Keratinocyte (primary cell): ENCODE results near the gene MUC16. TPM values are rescaled to one million over a fixed set of nuclear protein-coding genes. Genes with fewer than 3 reads are reported as not detected.

Experiments used
- DNase-seq: peaks from one replicate; pipeline ENCODE4 v3.0.0-alpha.2; 2011; ENCODE audit warnings: low read depth, missing footprints, low spot score
- FAIRE-seq: peaks from 2 replicates; lab custom pipeline; 2011; peaks lifted over from hg19 to GRCh38; lab: Jason Lieb, UNC
- H2AFZ ChIP-seq: 2 replicates; pipeline ENCODE4 v1.6.0; 2012; ENCODE audit warnings: low read length, control low read depth, inconsistent platforms; ENCODE audit not compliant: control insufficient read depth
- H3K27ac ChIP-seq: 2 replicates; pipeline ENCODE4 v1.5.1; 2011; ENCODE audit warnings: low read length; ENCODE audit not compliant: control insufficient read depth, insufficient read depth
- H3K27me3 ChIP-seq: 3 replicates; pipeline ENCODE4 v1.6.0; 2011; ENCODE audit warnings: low read length; ENCODE audit not compliant: control insufficient read depth, insufficient read depth; ENCODE audit errors: extremely low read depth
- H3K36me3 ChIP-seq, 2 experiments: 2 replicates in 1 of 2; 3 replicates in 1 of 2; pipeline ENCODE4 v1.5.1; 2011; ENCODE audit warnings: low read length in 2 of 2, mild to moderate bottlenecking in 1 of 2; ENCODE audit not compliant: control insufficient read depth in 2 of 2, insufficient read depth in 2 of 2; ENCODE audit errors: extremely low read depth in 1 of 2
- H3K4me1 ChIP-seq: 3 replicates; pipeline ENCODE4 v1.5.1; 2011; ENCODE audit warnings: low read length; ENCODE audit not compliant: control insufficient read depth, insufficient read depth; ENCODE audit errors: extremely low read depth
- H3K4me2 ChIP-seq: 3 replicates; pipeline ENCODE4 v1.6.0; 2011; ENCODE audit warnings: low read depth, low read length; ENCODE audit not compliant: control insufficient read depth, insufficient read depth; ENCODE audit errors: extremely low read depth
- H3K4me3 ChIP-seq, 3 experiments: fragments of 200-600 bp in 1 of 3; sonication (generic) in 1 of 3; 2 replicates in 2 of 3; 3 replicates in 1 of 3; pipeline ENCODE4 v1.5.1; 2011 to 2016; ENCODE audit warnings: low read length in 3 of 3, mild to moderate bottlenecking in 3 of 3, control low read depth in 2 of 3, inconsistent platforms in 1 of 3, low read depth in 1 of 3, mixed read lengths in 1 of 3, mixed run types in 1 of 3, moderate library complexity in 1 of 3; ENCODE audit not compliant: control insufficient read depth in 2 of 3, insufficient read depth in 2 of 3; ENCODE audit errors: extremely low read depth in 1 of 3
- H3K79me2 ChIP-seq: 2 replicates; pipeline ENCODE4 v1.6.0; 2012; ENCODE audit warnings: low read length; ENCODE audit not compliant: control insufficient read depth, insufficient read depth
- H3K9ac ChIP-seq: 3 replicates; pipeline ENCODE4 v1.6.0; 2011; ENCODE audit warnings: low read length; ENCODE audit not compliant: control insufficient read depth, insufficient read depth; ENCODE audit errors: extremely low read depth
- H3K9me1 ChIP-seq: 3 replicates; pipeline ENCODE4 v1.6.0; 2011; ENCODE audit warnings: low read length; ENCODE audit not compliant: control insufficient read depth, insufficient read depth; ENCODE audit errors: extremely low read depth
- H3K9me3 ChIP-seq: 2 replicates; pipeline ENCODE4 v1.5.1; 2012; ENCODE audit warnings: low read depth, low read length; ENCODE audit not compliant: control insufficient read depth
- H4K20me1 ChIP-seq: 3 replicates; pipeline ENCODE4 v1.6.0; 2011; ENCODE audit warnings: low read length; ENCODE audit not compliant: control insufficient read depth, insufficient read depth; ENCODE audit errors: extremely low read depth
- CTCF ChIP-seq, 3 experiments: IDR thresholded peaks in 1 of 3; conservative IDR thresholded peaks in 1 of 3; optimal IDR thresholded peaks in 1 of 3; 2 replicates in 2 of 3; 3 replicates in 1 of 3; pipeline versions ENCODE3 to v1.5.1; 2011; ENCODE audit warnings: low read length in 3 of 3, mild to moderate bottlenecking in 3 of 3, moderate library complexity in 2 of 3, control low read depth in 1 of 3, inconsistent platforms in 1 of 3; ENCODE audit not compliant: insufficient read depth in 2 of 3; ENCODE audit errors: extremely low read depth in 1 of 3
- EZH2 ChIP-seq: IDR thresholded peaks from one replicate; pipeline ENCODE4 v1.6.1; 2012; ENCODE audit warnings: inconsistent platforms, mild to moderate bottlenecking, low read length, moderate library complexity
- dilution Hi-C: fragments of 300-500 bp; cut with MboI; formaldehyde crosslinking; loops from one replicate; pipeline ENCODE4 v1.7.0; 2020; ENCODE audit warnings: low sequenced_read_pairs; ENCODE audit not compliant: extremely low pct_ligation_motif_present
- polyA plus RNA-seq, 5 experiments: library from polyadenylated mRNA; depleted of rRNA in 3 of 5; stranded (reverse) in 3 of 5; stranded (forward) in 1 of 5; unstranded in 1 of 5; fragments of >200 nt; gene quantifications; 1 replicate in 1 of 5; 2 replicates in 3 of 5; 3 replicates in 1 of 5; pipeline versions ENCODE4 v1.2.1 to v1.2.3, GENCODE V29; 2011 to 2012; ENCODE audit warnings: missing spikeins in 2 of 5, low read depth in 1 of 5, low replicate concordance in 1 of 5

The MUC16 gene
- polyA plus RNA-seq, 1 donor (not counting 4 experiments of a cell fraction or from before 2014, with no cell fraction given), result 0.03 TPM

DNA sequence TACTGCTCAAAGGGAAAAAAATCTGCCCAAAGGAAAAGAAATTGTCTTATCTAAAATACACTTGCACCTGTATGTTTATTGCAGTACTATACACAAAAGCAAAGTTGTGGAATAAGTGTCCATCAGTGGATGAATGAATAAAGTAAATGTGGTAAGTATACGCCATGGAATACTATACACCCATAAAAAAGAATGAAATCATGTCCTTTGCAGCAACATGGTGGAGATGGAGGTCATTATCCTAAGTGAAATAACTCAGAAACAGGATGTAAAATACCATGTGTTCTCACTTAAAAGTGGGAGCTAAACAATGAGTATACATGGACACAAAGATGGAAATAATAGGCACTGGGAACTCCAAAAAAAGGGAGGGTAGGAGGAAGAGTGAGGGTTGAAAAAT lies 3.8 kb upstream of the MUC16 start:
- H3K36me3 ChIP-seq, result no peaks in the 10 kb centered on the region
- dilution Hi-C loops, result no loop called here
- H3K79me2 ChIP-seq, result no peaks in the 10 kb centered on the region
- no peak overlapping the region for H3K27ac ChIP-seq
- H4K20me1 ChIP-seq, result no peaks in the 10 kb centered on the region
- no peak for DNase-seq
- peaks cover 16% of the 10 kb centered on the region for H3K27me3 ChIP-seq
- no peaks in the 10 kb centered on the region for H3K9me1 ChIP-seq
- no peak for FAIRE-seq
- no peaks in the 10 kb centered on the region for H3K4me1 ChIP-seq
- H3K4me3 ChIP-seq, result no peak overlapping the region
- H3K9ac ChIP-seq, result no peak overlapping the region
- H3K9me3 ChIP-seq, result no peaks in the 10 kb centered on the region
- no peak overlapping the region for H3K4me2 ChIP-seq
- no peak for TF ChIP-seq CTCF (optimal IDR thresholded peaks at IDR 0.05 in 1 of 3, IDR thresholded peaks at IDR 0.05 in 1 of 3, conservative IDR thresholded peaks at IDR 0.05 in 1 of 3; ENCODE audit: extremely low read depth in 1 of 3, insufficient read depth in 2 of 3, low read length in 3 of 3)
- no peak for TF ChIP-seq EZH2
- no peak overlapping the region for H2AFZ ChIP-seq

GRCh38 chr19:9011875-9012274 lies 1.7 kb upstream of the MUC16 start:
- TF ChIP-seq EZH2, result no peak
- TF ChIP-seq CTCF (optimal IDR thresholded peaks at IDR 0.05 in 1 of 3, IDR thresholded peaks at IDR 0.05 in 1 of 3, conservative IDR thresholded peaks at IDR 0.05 in 1 of 3; ENCODE audit: extremely low read depth in 1 of 3, insufficient read depth in 2 of 3, low read length in 3 of 3), result no peak
- Histone ChIP-seq H4K20me1 (no peaks in the 10 kb centered on the region), H3K4me3 (no peak overlapping the region), H3K27me3 (peaks cover 16% of the 10 kb centered on the region), H2AFZ (no peak overlapping the region), H3K9me1 (no peaks in the 10 kb centered on the region), H3K9ac (no peak overlapping the region), H3K9me3 (no peaks in the 10 kb centered on the region), H3K36me3 (no peaks in the 10 kb centered on the region), H3K79me2 (no peaks in the 10 kb centered on the region), H3K4me2 (no peak overlapping the region), H3K27ac (no peak overlapping the region), H3K4me1 (no peaks in the 10 kb centered on the region)
- dilution Hi-C loops, result no loop called here
- DNase-seq (no peak), FAIRE-seq (no peak)
